GM12873 (cell line): ENCODE measurements around the gene ANXA5.

ENCODE experiments used
- TF ChIP-seq, protein P1 (sequence below): IDR thresholded peaks from 2 replicates; pipeline ENCODE4 v1.5.1; 2012; ENCODE audit warnings: low read depth, mild to moderate bottlenecking, moderate library complexity, low read length, control low read depth; ENCODE audit not compliant: insufficient read depth; ENCODE audit errors: missing control alignments

The ANXA5 gene

DNA sequence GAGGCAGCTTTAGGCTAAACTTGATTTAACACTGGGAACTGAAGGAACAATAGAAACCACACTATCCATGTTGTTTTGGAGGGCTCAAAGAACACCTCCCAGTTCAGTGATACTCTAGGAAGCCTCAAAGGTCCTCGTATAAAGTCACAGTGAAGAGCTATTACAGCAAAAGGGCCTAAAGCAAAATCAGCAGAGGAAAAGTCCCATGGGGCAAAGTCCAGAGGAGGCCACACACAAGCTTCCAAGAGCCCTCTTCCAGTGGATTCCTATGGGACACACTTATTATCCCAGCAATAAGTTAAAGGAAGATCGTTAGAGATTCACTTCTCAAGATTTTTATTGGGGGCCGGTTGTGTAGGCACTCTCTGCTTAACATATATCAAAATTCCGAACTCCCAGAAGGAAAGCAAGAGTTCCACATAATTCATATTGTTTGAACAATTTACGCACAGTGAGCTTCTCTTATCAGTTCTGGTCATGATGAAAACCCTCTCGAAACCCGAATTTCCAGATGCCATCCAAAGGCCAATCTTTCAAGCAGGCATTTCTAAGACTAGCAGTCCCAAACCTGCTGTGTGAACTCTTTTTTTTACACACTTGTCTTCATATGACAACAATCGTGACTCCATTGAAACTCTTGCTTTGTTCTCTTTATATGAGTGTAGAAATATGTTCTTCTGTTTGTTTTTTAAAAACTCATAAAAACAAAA lies 53.7 kb downstream of the ANXA5 start:
- TF ChIP-seq, protein P1, sequence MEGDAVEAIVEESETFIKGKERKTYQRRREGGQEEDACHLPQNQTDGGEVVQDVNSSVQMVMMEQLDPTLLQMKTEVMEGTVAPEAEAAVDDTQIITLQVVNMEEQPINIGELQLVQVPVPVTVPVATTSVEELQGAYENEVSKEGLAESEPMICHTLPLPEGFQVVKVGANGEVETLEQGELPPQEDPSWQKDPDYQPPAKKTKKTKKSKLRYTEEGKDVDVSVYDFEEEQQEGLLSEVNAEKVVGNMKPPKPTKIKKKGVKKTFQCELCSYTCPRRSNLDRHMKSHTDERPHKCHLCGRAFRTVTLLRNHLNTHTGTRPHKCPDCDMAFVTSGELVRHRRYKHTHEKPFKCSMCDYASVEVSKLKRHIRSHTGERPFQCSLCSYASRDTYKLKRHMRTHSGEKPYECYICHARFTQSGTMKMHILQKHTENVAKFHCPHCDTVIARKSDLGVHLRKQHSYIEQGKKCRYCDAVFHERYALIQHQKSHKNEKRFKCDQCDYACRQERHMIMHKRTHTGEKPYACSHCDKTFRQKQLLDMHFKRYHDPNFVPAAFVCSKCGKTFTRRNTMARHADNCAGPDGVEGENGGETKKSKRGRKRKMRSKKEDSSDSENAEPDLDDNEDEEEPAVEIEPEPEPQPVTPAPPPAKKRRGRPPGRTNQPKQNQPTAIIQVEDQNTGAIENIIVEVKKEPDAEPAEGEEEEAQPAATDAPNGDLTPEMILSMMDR, result no peak

DNA sequence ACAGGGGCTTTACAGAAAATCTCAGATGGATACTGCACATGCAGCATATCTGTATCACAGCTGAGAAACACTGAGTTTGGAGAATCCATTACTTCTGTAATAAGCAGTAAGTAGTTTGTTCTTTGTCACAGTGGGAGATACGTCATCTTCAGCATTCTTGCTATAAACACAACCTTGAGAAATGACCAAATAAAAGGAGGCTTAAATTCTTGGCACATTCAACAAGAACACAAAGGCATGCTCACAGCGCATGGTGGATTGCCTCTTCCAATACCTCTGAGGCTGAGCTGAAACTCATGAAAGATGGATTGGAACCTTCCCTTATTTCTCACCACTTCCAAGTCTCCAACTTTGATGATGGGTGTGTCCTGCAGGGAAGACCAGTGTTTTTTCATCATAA lies 54.5 kb downstream of the ANXA5 start:
- TF ChIP-seq, protein P1, result no peak

DNA sequence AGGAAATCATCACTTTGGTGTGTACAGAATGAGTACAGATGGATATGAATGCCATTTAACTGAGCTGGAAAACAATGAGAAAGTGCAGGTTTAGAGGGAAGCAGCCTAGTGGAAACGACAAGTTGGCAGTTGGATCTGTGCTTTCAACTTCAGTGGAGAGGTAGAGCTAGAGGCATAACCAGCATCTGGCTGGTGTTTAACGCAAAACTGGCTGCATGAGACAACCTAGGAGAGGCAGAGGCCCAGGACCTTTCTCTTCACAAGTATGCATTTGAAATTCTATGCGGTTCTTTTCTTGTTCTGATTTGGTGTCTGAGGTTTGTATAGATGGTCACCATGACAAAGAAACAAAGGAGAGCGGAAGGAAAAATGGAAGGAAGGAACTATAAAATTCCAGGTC lies 63.1 kb downstream of the ANXA5 start:
- TF ChIP-seq, protein P1, result no peak

DNA sequence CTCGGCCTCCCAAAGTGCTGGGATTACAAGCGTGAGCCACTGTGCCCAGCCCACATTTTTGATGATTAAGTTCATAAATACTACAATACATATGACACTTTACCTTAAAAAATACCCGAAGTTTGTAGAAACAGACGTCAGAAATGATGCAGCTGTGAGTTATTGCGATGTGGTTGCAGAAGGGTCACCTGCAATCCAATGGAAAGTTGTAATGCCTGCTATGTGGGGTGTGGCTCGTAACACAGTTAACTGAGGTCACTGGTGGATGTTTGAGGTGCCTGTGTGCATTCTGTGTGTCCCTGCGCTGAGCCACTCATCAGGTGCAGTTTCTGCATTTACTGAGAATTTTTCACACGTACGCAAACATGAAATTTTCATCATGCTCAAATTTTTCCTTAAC lies 64.1 kb downstream of the ANXA5 start:
- TF ChIP-seq, protein P1, result no peak
